ENCODE measurements around the gene FAIM2. TPM values are rescaled to one million over a fixed set of nuclear protein-coding genes. Genes with fewer than 3 reads are reported as not detected.
A peak's percentile ranks its signal among the peaks of the same experiment; 100 is the strongest.

FAIM2 gene
- total and polyA plus RNA-seq, 2 experiments from 2014 or later: 0.61 to 2.0 TPM

DNA sequence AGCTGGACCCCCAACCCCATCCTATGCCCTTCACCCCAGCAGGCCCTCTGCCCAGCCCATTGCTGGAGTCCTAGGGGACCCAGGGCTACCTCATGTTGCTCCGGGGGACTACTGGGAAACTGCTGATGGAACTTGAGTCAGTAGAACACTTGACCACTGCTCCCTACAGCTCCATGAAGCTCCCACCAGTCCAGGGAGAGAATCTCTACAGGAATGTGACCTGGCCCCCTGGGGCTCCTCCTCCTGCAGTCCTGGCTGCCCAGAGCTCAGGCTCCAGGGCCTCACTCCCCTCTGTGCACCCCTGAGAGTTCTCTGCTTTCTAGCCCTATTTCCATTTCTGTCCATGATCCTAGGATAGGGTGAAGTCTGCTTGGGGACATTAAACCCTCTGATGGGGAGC is 36.0 kb upstream of the FAIM2 start:
- no peak overlapping the region for H3K4me2 ChIP-seq
- H3K27ac ChIP-seq (ENCODE audit: low read depth): no peak overlapping the region
- TF ChIP-seq, protein P1, sequence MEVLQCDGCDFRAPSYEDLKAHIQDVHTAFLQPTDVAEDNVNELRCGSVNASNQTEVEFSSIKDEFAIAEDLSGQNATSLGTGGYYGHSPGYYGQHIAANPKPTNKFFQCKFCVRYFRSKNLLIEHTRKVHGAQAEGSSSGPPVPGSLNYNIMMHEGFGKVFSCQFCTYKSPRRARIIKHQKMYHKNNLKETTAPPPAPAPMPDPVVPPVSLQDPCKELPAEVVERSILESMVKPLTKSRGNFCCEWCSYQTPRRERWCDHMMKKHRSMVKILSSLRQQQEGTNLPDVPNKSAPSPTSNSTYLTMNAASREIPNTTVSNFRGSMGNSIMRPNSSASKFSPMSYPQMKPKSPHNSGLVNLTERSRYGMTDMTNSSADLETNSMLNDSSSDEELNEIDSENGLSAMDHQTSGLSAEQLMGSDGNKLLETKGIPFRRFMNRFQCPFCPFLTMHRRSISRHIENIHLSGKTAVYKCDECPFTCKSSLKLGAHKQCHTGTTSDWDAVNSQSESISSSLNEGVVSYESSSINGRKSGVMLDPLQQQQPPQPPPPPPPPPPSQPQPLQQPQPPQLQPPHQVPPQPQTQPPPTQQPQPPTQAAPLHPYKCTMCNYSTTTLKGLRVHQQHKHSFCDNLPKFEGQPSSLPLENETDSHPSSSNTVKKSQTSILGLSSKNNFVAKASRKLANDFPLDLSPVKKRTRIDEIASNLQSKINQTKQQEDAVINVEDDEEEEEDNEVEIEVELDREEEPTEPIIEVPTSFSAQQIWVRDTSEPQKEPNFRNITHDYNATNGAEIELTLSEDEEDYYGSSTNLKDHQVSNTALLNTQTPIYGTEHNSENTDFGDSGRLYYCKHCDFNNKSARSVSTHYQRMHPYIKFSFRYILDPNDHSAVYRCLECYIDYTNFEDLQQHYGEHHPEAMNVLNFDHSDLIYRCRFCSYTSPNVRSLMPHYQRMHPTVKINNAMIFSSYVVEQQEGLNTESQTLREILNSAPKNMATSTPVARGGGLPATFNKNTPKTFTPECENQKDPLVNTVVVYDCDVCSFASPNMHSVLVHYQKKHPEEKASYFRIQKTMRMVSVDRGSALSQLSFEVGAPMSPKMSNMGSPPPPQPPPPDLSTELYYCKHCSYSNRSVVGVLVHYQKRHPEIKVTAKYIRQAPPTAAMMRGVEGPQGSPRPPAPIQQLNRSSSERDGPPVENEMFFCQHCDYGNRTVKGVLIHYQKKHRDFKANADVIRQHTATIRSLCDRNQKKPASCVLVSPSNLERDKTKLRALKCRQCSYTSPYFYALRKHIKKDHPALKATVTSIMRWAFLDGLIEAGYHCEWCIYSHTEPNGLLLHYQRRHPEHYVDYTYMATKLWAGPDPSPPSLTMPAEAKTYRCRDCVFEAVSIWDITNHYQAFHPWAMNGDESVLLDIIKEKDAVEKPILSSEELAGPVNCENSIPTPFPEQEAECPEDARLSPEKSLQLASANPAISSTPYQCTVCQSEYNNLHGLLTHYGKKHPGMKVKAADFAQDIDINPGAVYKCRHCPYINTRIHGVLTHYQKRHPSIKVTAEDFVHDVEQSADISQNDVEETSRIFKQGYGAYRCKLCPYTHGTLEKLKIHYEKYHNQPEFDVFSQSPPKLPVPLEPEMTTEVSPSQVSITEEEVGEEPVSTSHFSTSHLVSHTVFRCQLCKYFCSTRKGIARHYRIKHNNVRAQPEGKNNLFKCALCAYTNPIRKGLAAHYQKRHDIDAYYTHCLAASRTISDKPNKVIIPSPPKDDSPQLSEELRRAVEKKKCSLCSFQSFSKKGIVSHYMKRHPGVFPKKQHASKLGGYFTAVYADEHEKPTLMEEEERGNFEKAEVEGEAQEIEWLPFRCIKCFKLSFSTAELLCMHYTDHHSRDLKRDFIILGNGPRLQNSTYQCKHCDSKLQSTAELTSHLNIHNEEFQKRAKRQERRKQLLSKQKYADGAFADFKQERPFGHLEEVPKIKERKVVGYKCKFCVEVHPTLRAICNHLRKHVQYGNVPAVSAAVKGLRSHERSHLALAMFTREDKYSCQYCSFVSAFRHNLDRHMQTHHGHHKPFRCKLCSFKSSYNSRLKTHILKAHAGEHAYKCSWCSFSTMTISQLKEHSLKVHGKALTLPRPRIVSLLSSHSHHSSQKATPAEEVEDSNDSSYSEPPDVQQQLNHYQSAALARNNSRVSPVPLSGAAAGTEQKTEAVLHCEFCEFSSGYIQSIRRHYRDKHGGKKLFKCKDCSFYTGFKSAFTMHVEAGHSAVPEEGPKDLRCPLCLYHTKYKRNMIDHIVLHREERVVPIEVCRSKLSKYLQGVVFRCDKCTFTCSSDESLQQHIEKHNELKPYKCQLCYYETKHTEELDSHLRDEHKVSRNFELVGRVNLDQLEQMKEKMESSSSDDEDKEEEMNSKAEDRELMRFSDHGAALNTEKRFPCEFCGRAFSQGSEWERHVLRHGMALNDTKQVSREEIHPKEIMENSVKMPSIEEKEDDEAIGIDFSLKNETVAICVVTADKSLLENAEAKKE (CRISPR knock-in tag; IDR thresholded peaks at IDR 0.05): no peak
- TF ChIP-seq ZNF114 (CRISPR knock-in tag; IDR thresholded peaks at IDR 0.05) (no peak), ZNF331 (CRISPR knock-in tag; IDR thresholded peaks at IDR 0.05; ENCODE audit: low read depth) (no peak), EZH2phosphoT487 (IDR thresholded peaks at IDR 0.05; ENCODE audit: unreplicated experiment) (no peak), CTCF (conservative IDR thresholded peaks at IDR 0.05; ENCODE audit: low read depth in 2 of 2) (no peak), REST (IDR thresholded peaks at IDR 0.05; ENCODE audit: unreplicated experiment) (no peak), POLR2AphosphoS5 (IDR thresholded peaks at IDR 0.05; ENCODE audit: low read depth) (no peak), EZH2 (IDR thresholded peaks at IDR 0.05; ENCODE audit: low read depth, unreplicated experiment) (no peak), NANOG (IDR thresholded peaks at IDR 0.05; ENCODE audit: borderline replicate concordance) (no peak), ETS1 (IDR thresholded peaks at IDR 0.05) (no peak), CREB1 (CRISPR knock-in tag; IDR thresholded peaks at IDR 0.05; ENCODE audit: low read depth) (no peak), STAT1 (IDR thresholded peaks at IDR 0.05; ENCODE audit: unreplicated experiment) (no peak), JUNB (IDR thresholded peaks at IDR 0.05; ENCODE audit: unreplicated experiment) (no peak)
- H3K9me2 ChIP-seq (ENCODE audit: insufficient read depth): 0 out of 2 replicates have a peak, but pooled peaks cover under 1% of the 10 kb centered on the region
- H3K9me3 Mint-ChIP-seq: no peaks in the 10 kb centered on the region
- no peaks in the 10 kb centered on the region for H3K27me3 ChIP-seq (ENCODE audit: insufficient read depth)
- H3K4me1 Mint-ChIP-seq: peaks cover 17% of the 10 kb centered on the region
- peak; percentile 23; the same call in 2 of the 3 replicates for ATAC-seq
- H3K79me2 ChIP-seq (replicated peaks; ENCODE audit: insufficient read depth): no peaks in the 10 kb centered on the region
- H3K36me3 Mint-ChIP-seq (ENCODE audit: low read depth): no peaks in the 10 kb centered on the region
- no peak overlapping the region for H2AFZ ChIP-seq
- peaks cover 6% of the 10 kb centered on the region for H3K27me3 Mint-ChIP-seq (ENCODE audit: insufficient read depth, low read depth, poor library complexity)
- H3K4me3 Mint-ChIP-seq: no peak overlapping the region
- DNase-seq (ENCODE audit: low spot score): no peak
- no peaks in the 10 kb centered on the region for H3F3A ChIP-seq (replicated peaks; ENCODE audit: low read depth)
- H3K36me3 ChIP-seq (ENCODE audit: insufficient read depth): no peaks in the 10 kb centered on the region
- H3K4me1 ChIP-seq (ENCODE audit: insufficient read depth): no peaks in the 10 kb centered on the region
- H4K20me1 ChIP-seq (replicated peaks; ENCODE audit: insufficient read depth): no peaks in the 10 kb centered on the region
- H3K27ac Mint-ChIP-seq: no peak overlapping the region
- no peak overlapping the region for H3K4me3 ChIP-seq

Measured in GM23338 (cell line).